ENCODE data around the gene MTRR.

MTRR gene

DNA sequence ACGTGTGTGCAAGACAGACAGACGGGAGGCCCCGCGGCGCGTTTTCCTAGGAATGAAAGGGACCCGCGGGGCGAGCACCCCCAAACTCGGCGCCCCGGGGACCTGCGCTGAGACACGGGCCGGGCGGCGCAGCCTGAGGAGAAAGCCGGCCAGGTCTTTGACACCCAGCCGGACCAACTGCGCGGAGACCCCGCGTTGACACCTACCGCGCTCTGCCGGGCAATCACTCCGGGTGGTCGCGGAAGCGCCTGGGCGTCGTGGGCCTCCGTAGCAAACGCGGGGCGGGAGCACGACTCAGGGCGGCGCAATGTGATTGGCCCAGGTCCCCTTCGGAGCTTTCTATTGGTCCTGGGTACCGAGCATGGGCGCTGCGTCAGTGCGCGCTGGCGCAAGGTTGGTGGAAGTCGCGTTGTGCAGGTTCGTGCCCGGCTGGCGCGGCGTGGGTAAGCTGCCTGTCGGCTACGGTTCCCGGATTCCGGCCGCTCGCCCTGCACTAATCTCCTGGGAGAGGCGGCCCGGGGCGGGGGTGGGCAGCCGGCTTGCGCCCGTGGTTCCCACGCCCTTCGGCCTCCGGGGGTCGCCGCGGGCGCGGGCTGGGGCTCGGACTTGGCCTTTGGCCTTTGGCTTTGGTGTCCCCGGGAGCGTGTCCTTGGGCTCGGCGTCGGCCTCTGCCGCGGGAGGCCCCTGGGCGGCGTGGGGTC is at the start of gene MTRR, which contains the start of gene FASTKD3:
Gene MTRR, plus strand, starts transcription at position 376 of the 701 bp plus-strand sequence. CDS start 1,647 bp downstream, outside the sequence.
Gene FASTKD3, minus strand, starts transcription at position 259 of the 701 bp plus-strand sequence. CDS start 948 bp downstream, outside the sequence.
- DNase-seq, result peak; percentile 82

GRCh38 chr5:7822449-7822848 is 46.5 kb upstream of the MTRR start:
- no peak for DNase-seq

DNA sequence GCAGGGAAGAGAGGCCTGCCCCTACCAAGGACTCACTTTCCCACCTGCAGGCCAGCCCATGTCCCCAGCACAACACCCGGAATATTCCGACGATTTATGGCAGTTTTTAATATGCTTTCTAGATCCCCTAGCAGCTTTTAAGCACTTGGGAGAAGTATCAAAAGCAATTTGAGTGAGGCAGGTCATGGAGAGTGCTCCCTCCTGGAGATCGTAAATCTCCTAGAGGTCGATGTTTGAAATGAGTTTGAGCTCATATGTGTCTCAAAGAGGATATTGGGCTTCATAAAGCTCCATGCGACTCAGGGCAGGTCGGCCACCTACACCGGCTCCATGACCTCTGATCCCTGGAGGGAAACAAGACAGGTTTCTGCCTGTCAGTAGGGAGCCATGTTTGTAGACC is 45.4 kb upstream of the MTRR start:
- no peak for DNase-seq

DNA sequence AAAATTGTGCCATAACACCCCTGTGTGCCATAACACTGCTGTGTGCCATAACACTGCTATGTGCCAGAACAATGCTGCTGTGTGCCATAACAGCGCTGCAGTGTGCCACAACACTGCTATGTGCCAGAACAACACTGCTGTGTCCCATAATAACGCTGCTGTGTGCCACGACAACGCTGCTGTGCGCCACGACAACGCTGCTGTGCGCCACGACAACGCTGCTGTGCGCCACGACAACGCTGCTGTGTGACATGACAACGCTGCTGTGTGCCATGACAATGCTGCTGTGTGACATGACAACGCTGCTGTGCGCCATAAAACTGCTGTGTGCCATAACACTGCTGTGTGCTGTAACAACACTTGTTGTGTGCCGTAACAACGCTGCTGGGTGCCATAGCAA is 44.0 kb upstream of the MTRR start:
- DNase-seq, result no peak

DNA sequence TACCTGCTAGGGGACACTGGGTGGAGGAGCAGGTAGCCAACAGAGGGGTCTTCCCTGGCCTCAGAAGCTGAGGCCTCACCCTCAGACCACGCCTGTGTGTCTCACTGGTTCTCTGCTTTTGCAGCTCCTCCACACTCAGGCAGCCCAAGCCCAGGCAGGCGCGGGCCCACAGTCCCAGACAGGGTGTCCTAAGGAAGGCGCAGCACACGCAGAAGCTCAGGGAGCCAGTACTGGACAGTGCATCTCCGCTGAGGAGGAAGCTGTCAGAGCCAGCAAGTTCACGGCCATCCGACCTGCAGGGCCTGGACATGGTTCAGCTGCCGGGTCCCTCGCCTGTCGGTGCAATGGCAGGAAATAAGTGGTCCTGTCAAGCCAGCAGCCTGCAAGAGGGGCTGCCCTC is 43.3 kb upstream of the MTRR start:
- DNase-seq, result no peak

DNA sequence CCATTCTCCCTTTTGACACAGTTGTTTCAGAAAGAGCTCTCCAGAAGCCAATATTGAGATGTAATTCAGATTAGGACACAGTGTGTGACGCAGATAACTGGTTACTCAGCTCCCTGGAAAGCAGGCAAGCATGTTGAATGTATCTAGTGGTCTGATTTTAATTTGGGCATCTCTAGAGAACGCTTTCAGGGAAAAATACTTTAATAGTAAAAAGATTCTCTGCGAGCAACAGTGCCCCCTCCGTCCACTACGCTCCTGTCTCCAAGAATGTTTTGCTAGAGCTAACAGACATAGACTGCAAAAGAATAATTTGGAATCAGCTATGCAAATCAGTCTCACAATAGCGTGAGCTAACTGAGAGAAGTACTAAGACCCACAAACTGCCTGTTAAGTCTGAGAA is 41.3 kb upstream of the MTRR start:
- no peak for DNase-seq

DNA sequence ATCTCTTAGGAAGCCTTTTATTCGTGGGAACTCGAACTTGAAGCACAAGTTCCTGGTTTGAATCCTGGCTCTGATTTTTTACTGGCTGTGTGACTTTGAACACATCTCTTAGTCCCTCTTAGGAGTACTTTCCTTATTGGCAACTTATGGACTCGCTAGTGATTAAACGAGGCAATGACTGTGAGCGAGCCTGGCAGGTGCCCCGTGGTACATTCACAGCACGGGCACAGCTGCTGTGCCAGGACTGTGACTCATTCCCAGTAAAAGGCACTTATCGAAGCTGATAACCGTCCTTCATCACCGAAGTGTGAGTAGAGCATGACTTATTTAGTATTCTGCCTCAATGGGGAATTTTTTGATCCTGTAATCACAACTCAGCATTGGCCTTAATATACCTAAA is 40.7 kb upstream of the MTRR start:
- DNase-seq, result no peak

- no peak for DNase-seq
These were observed 34.0 kb upstream of the MTRR start for GRCh38 chr5:7834982-7835381.

- DNase-seq, result no peak
These were observed 31.5 kb upstream of the MTRR start for GRCh38 chr5:7837403-7837802.

- DNase-seq, result no peak
These were observed 26.4 kb upstream of the MTRR start for GRCh38 chr5:7842531-7842930.

- DNase-seq, result no peak
These were observed 24.0 kb upstream of the MTRR start for GRCh38 chr5:7844901-7845300.

- DNase-seq, result no peak
These were observed 23.4 kb upstream of the MTRR start for GRCh38 chr5:7845557-7845956.

GRCh38 chr5:7846327-7846726 is 22.6 kb upstream of the MTRR start:
- DNase-seq, result no peak

- DNase-seq, result no peak
These were observed 20.7 kb upstream of the MTRR start for GRCh38 chr5:7848296-7848695.

GRCh38 chr5:7849681-7850394 is 19.1 kb upstream of the MTRR start:
- no peak for DNase-seq

DNA sequence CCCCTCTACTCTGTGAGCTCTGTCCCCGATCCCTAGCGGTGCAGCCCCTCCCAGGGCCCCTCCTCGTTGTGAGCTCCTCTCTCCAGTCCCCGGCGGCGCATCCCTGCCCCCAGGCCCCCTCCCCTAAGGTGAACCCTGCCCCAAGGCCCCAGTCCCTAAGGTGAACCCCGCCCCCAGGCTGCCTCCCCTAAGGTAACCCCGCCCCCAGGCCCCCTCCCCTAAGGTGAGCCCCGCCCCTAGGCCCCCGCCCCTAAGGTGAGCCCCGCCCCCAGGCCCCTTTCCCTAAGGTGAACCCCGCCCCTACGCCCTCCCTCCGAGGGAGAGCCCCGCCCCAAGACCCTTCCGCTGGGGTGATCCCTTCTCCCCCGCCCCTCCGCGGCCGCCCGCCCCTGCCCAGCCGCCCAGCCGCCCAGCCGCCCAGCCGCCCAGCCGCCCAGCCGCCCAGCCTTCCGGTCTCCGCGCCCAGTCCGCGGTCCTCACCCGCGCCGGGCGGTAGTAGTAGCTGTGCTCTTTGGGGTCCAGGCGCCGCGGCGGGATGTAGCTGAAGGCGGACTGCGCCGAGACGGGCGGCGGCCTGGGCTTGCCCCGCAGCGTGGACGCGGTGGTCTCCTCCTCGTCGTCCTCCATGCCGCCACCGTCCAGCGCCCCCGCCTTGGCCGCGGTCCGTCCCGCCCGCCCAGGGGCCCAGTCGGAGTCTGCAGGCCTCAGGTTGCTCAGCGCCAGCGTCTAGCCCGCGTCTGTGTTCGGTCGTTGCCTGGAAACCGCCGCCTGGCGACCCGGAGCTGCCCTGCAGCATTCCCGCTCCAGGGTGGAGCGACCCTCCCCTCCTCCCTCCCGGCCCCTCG is 18.3 kb upstream of the MTRR start, which contains the start of gene CFAP90:
Gene CFAP90, minus strand, starts transcription at position 739 of the 845 bp plus-strand sequence. Its CDS starts 112 bp downstream, at position 627.
- DNase-seq, result no peak

- no peak for DNase-seq
These were observed 17.7 kb upstream of the MTRR start for GRCh38 chr5:7851240-7851592.

DNA sequence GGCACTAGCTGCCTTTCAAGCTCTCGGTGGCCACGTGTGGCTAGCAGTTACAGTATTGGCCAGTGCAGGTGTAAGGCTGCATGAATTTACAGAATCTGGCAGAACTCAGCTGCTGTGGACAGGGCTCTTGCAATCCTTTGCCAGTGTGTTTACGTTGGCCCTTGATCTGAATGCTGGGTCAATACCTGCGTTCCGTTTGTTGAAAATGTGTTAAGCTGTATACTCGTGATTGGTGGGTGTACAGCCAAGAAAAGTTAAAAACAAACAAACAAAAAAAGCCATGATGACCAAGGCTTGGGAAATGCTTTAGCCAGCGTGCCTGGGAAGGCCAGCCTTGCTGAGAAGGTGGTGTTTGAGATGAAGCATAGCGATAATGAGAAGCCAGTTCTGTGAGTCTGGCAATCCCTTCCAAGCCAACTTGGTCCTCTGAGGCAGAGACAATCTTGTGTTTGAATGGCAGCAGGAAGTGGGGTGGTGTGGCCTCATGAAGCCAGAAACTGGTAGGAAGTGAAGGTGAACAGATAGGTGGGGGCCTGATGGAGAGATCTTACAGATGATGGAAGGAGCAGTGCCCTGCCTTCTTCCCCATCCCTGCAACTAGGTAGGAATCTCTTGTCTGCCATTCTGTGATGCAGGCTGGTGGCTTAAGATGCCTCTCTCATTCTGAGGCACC is 17.2 kb upstream of the MTRR start:
- DNase-seq, result no peak

DNA sequence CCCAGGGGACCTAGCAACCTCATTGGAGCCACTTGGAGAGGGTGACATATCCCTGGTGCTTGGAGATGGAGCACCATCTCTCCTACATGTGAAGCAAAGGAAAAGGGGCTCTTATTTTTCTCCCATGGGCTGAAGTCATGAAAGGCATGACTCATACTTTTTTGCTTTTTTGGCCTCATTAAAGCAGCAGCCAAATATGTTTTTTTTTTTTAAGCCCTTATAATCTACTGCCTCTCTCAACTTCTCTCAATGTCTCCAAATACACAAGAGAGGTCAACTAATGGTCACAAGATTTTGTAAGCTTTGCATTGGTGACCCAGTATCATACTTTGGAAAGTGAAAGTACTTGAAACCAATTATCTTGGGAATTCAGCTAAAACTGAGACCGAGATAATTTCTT is 16.4 kb upstream of the MTRR start:
- no peak for DNase-seq

GRCh38 chr5:7852988-7853387 is 16.0 kb upstream of the MTRR start:
- no peak for DNase-seq

- no peak for DNase-seq
These were observed 13.3 kb upstream of the MTRR start for GRCh38 chr5:7855611-7856010.

DNA sequence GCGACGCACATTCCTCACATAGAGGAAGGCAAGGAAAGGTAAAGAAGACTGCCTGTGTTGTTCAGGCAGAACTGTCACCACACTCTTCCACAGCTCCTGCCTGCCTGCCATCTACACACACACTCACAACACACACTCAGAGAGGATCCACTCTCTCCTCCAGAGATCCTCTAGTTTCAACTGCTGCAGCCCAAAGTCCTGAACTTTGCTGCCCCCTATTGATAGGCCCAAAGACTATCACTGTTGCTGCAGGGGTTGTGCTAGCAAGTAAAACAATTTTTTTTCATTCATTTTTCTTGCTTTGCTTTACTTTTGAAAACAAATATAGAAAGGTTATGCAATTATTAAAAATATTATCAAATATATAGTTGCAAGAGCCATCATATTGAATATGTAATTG is 12.1 kb upstream of the MTRR start:
- peak; percentile 66 for DNase-seq

DNA sequence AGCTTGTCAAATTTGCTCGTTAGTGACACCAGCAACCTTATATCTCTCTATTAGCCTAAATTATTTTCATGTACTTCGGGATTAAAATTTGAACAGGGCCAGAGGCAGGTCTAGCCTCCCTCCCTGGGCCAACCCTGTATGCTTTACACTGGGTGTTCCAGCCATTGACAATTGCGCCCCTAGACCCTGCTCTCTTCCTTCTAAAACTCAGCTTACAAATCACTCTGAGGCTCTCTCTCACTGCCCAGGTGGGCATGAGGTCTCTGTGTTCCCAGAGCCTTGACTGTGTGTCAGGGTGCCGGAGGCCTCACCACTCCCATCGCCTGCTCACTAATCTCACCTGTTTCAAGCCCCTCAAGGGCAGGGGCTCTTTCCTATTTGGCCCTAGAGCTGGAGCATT is 11.6 kb upstream of the MTRR start:
- no peak for DNase-seq

Measured in SHP77 treated with DMSO at 0.1 percent for 48 hours (cell line).